Natural killer cell (primary cell): Measurements from ENCODE around the gene TNS2. TPM values are rescaled to one million over a fixed set of nuclear protein-coding genes. Genes with fewer than 3 reads are reported as not detected.

ENCODE experiments used
- ATAC-seq, 3 donors: fragments of 150-1000 bp in 2 of 3; fragments of 200-7000 bp in 1 of 3; cut with Tn5 transposase; 1 replicate in 1 of 3; 2 replicates in 2 of 3; pipeline ENCODE4 v1.10.0; 2021; ENCODE audit warnings: mild to moderate bottlenecking in 2 of 3, moderate library complexity in 2 of 3
- DNase-seq, 2 donors: peaks; one replicate each; pipeline versions ENCODE4 v3.0.0 to v3.0.0-alpha.2; 2013 to 2021; ENCODE audit warnings: mixed read lengths in 1 of 2
- H3K27ac ChIP-seq: one replicate; pipeline ENCODE4 v1.5.1; 2013; ENCODE audit warnings: mild to moderate bottlenecking, low read length
- H3K27me3 ChIP-seq: one replicate; pipeline ENCODE4 v1.6.1; 2013; ENCODE audit warnings: low read length; ENCODE audit not compliant: control insufficient read depth, insufficient read depth
- H3K36me3 ChIP-seq: one replicate; pipeline ENCODE4 v1.6.1; 2013; ENCODE audit warnings: low read length; ENCODE audit not compliant: control insufficient read depth, insufficient read depth
- H3K4me1 ChIP-seq: one replicate; pipeline ENCODE4 v1.6.1; 2013; ENCODE audit warnings: low read length; ENCODE audit not compliant: control insufficient read depth, insufficient read depth
- H3K4me3 ChIP-seq: one replicate; pipeline ENCODE4 v1.5.1; 2013; ENCODE audit warnings: low read length
- H3K9me3 ChIP-seq: one replicate; pipeline ENCODE4 v1.6.1; 2013; ENCODE audit warnings: low read length; ENCODE audit not compliant: control insufficient read depth, insufficient read depth
- H3K27ac Mint-ChIP-seq, 2 donors: one replicate each; pipeline ENCODE4 v1.8.0; 2022; ENCODE audit warnings: mild to moderate bottlenecking in 2 of 2, mixed read lengths in 2 of 2, moderate library complexity in 1 of 2
- H3K27me3 Mint-ChIP-seq, 2 donors: one replicate each; pipeline ENCODE4 v1.8.0; 2022; ENCODE audit warnings: low read depth in 2 of 2, mixed read lengths in 2 of 2
- H3K36me3 Mint-ChIP-seq: one replicate; pipeline ENCODE4 v1.8.0; 2022; ENCODE audit warnings: mixed read lengths
- H3K4me1 Mint-ChIP-seq, 2 donors: one replicate each; pipeline ENCODE4 v1.8.0; 2022; ENCODE audit warnings: mixed read lengths in 2 of 2
- H3K4me3 Mint-ChIP-seq: one replicate; pipeline ENCODE4 v1.8.0; 2022; ENCODE audit warnings: mild to moderate bottlenecking, moderate library complexity, mixed read lengths
- H3K9me3 Mint-ChIP-seq, 2 donors: one replicate each; pipeline ENCODE4 v1.8.0; 2022; ENCODE audit warnings: mixed read lengths in 2 of 2
- WGBS: methylation state at CpG from one replicate; pipeline ENCODE4 v1.1.7; 2013; ENCODE audit warnings: missing lambda C conversion rate; ENCODE audit not compliant: insufficient coverage; 5-methylcytosine and 5-hydroxymethylcytosine counted together
- intact Hi-C: fragments of 100-400 bp; cut with micrococcal nuclease; formaldehyde crosslinking; loops from one replicate; pipeline ENCODE4 v1.14.2; 2022
- total RNA-seq, 4 donors: library from RNA; stranded (reverse); fragments of 120-200 nt in 1 of 4; gene quantifications; one replicate each; pipeline versions ENCODE4 v1.2.3 to v1.2.4, GENCODE V29; 2013 to 2022
- TF ChIP-seq, protein P1 (sequence below): fragments of 200-600 bp; IDR thresholded peaks from one replicate; pipeline ENCODE4 v1.8.0; 2022; ENCODE audit warnings: antibody characterized with exemption

The TNS2 gene
- total RNA-seq, 3 donors from 2014 or later (not counting 1 experiment from before 2014, with no cell fraction given): 0.95 to 1.8 (median 1.0) TPM

DNA sequence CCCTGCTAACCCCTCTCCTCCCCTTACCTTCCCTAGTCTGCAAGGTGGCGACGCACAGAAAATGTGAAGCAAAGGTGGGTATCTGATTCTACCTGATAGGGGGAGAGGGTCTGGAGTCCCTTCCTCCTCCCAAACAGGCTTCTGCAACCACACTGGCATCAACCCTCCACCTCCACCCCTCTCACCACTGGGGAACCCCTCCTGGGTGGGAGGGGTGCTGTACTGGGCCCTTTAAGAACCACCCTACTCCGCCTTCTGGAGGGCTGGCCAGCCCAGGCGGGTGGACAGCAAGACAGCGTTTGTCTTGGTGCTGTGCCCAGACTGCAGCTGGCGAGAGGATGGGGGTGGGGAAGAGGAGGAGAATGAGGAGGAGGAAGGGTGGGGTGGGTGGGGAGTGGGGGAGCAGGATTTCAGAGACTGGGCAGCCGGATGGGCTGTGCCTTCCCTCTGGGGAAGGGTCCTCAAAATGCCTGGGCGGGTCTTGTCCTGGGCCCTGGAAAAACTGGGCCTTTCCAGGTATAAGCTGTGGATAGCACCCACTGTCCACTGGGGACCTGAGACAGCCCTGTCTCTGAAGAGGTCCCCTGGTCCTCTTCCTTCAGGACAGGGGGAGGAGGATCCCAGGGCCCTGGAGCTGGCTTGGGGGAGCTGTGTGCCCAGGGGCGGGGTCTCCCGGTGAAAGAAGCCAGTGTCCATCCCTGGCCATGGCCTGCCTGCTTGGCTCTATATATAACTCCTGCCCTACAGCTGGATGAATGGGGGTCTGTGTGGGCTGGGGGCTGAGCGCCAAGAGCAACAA lies 2.8 kb downstream of the TNS2 start:
- WGBS: 77% methylated on average over 8 of the region's 11 CpGs
- Histone ChIP-seq H3K4me3 (no peak overlapping the region), H3K4me1 (peaks cover 31% of the 10 kb centered on the region), H3K9me3 (no peaks in the 10 kb centered on the region), H3K36me3 (no peaks in the 10 kb centered on the region), H3K27ac (no peak overlapping the region), H3K27me3 (no peaks in the 10 kb centered on the region)
- TF ChIP-seq, protein P1, sequence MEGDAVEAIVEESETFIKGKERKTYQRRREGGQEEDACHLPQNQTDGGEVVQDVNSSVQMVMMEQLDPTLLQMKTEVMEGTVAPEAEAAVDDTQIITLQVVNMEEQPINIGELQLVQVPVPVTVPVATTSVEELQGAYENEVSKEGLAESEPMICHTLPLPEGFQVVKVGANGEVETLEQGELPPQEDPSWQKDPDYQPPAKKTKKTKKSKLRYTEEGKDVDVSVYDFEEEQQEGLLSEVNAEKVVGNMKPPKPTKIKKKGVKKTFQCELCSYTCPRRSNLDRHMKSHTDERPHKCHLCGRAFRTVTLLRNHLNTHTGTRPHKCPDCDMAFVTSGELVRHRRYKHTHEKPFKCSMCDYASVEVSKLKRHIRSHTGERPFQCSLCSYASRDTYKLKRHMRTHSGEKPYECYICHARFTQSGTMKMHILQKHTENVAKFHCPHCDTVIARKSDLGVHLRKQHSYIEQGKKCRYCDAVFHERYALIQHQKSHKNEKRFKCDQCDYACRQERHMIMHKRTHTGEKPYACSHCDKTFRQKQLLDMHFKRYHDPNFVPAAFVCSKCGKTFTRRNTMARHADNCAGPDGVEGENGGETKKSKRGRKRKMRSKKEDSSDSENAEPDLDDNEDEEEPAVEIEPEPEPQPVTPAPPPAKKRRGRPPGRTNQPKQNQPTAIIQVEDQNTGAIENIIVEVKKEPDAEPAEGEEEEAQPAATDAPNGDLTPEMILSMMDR: no peak
- no peaks in the 10 kb centered on the region for H3K36me3 Mint-ChIP-seq
- DNase-seq (no peak), ATAC-seq (no peak)
- peaks cover 18 to 21% of the 10 kb centered on the region in 2 donors for H3K4me1 Mint-ChIP-seq
- intact Hi-C loops: no loop called here
- no peaks in the 10 kb centered on the region for H3K9me3 Mint-ChIP-seq
- no peaks in the 10 kb centered on the region for H3K27me3 Mint-ChIP-seq
- peak overlapping the region in 1 of 2 donors; percentile 15 for H3K27ac Mint-ChIP-seq
- H3K4me3 Mint-ChIP-seq: no peak overlapping the region

DNA sequence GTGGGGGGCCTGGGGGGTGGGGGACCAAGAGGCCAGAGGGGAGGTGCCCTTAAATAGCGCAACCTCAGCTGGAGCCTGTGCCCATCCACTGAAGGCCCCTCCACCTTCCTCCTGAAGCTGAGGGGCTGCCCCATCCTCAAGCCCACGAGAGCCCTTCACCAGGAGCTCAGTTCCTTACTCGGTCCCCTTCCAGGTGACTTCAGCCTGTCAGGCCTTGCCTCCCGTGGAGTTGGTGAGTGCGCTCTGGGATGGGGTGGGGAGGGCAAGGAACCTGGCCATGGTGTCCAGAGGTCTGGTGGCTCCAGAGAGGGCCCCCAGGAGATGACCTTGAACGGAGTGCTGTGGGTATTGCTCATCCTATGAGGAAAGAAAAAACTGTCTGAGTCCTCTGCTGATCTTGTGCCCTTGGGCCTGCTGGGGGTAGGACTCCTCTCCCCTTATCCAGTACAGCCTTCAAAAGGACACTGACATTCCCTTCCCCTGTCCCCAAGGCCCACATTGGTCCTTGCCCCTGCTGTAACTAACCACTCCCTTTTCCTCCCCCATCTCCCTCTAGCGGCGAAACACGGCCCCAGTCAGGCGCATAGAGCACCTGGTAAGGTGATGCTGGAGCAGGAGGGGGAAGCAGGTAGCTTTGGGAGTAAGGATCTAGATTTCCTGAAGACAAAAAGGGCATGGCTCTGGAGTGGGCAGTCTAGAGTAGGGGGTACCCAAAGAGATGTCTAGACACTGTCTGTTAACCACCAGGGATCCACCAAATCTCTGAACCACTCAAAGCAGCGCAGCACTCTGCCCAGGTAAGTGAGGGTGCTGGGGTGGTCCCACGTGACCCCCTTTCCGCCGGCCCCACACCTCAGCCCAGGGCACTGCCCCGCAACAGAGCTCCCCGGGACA lies 3.6 kb downstream of the TNS2 start:
- peaks cover 26% of the 10 kb centered on the region for H3K4me1 ChIP-seq
- Mint-ChIP-seq H3K4me1 (peaks cover 18 to 21% of the 10 kb centered on the region in 2 donors), H3K36me3 (no peaks in the 10 kb centered on the region), H3K9me3 (no peaks in the 10 kb centered on the region), H3K4me3 (peak overlapping the region; percentile 94), H3K27ac (peak overlapping the region; percentile 80 to 93), H3K27me3 (no peaks in the 10 kb centered on the region)
- peak overlapping the region; percentile 95 for H3K4me3 ChIP-seq
- H3K9me3 ChIP-seq: no peaks in the 10 kb centered on the region
- intact Hi-C loops: no loop called here
- no peaks in the 10 kb centered on the region for H3K27me3 ChIP-seq
- DNase-seq (peak; percentile 34 to 78), ATAC-seq (peak; percentile 8 to 20 (median 14))
- TF ChIP-seq, protein P1: peak; percentile 70
- H3K36me3 ChIP-seq: no peaks in the 10 kb centered on the region
- WGBS: 41% methylated on average over 16 of the region's 16 CpGs
- peak overlapping the region; percentile 18 for H3K27ac ChIP-seq

DNA sequence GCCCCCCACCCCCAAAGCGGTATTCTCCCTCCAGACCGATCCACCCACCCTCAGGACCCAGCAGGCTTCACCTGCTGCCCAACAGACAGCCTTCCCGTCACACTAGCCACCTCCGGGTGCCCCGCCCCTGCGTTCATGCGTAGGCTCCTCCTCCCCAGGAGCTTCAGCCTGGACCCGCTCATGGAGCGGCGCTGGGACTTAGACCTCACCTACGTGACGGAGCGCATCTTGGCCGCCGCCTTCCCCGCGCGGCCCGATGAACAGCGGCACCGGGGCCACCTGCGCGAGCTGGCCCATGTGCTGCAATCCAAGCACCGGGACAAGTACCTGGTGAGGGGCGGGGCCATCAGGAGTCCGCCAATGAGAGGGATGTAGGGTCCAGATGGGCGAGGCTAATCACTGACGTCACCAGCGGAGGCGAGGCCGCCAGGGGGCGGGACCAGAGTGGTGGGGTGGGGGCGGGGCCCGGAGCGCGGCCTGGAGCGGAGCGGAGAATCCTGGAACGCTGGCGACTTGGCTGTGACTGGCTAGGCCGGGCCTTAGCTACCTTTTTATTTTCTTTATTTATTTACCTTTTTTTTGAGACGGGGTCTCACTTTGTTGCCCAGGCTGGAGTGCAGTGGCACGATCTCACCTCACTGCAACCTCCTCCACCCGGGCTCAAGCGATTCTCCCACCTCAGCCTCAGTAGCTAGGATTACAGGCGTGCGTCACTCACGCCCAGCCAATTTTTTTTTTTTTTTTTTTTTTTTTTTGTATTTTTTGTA lies 4.4 kb downstream of the TNS2 start:
- Histone ChIP-seq H3K36me3 (no peaks in the 10 kb centered on the region), H3K4me3 (peak overlapping the region; percentile 95), H3K27me3 (no peaks in the 10 kb centered on the region), H3K9me3 (no peaks in the 10 kb centered on the region), H3K4me1 (peaks cover 26% of the 10 kb centered on the region), H3K27ac (peak overlapping the region; percentile 18)
- 3% methylated on average over 47 of the region's 48 CpGs for WGBS
- Mint-ChIP-seq H3K36me3 (no peaks in the 10 kb centered on the region), H3K27me3 (no peaks in the 10 kb centered on the region), H3K4me3 (peak overlapping the region; percentile 94), H3K4me1 (peaks cover 18 to 21% of the 10 kb centered on the region in 2 donors), H3K27ac (peak overlapping the region; percentile 80 to 93), H3K9me3 (no peaks in the 10 kb centered on the region)
- peak; percentile 86 to 98 for DNase-seq
- intact Hi-C loops: no loop called here
- TF ChIP-seq, protein P1: no peak
- peak; percentile 96 to 97 (median 96) for ATAC-seq
